Mesenchymal stem cell (in vitro differentiated cells and primary cell): ENCODE measurements around the gene MRPL51.

Experiments used
- DNase-seq: peaks from one replicate; pipeline ENCODE4 v3.0.0-alpha.2; 2013
- H2AFZ ChIP-seq: one replicate; pipeline ENCODE4 v1.6.1; 2013; ENCODE audit warnings: low read depth, mild to moderate bottlenecking, control low read depth, inconsistent platforms, low read length, moderate library complexity
- H2AK5ac ChIP-seq: 2 replicates; pipeline ENCODE4 v1.6.1; 2013; ENCODE audit warnings: low read length, moderate library complexity, mild to moderate bottlenecking, inconsistent platforms; ENCODE audit not compliant: severe bottlenecking
- H2BK120ac ChIP-seq: one replicate; pipeline ENCODE4 v1.6.1; 2013; ENCODE audit warnings: low read depth, mild to moderate bottlenecking, inconsistent platforms, low read length, moderate library complexity
- H2BK12ac ChIP-seq, 2 experiments: one replicate each; pipeline ENCODE4 v1.6.1; 2013; ENCODE audit warnings: inconsistent platforms in 2 of 2, low read length in 2 of 2, mild to moderate bottlenecking in 2 of 2, moderate library complexity in 2 of 2, control low read depth in 1 of 2
- H2BK15ac ChIP-seq: one replicate; pipeline ENCODE4 v1.6.1; 2013; ENCODE audit warnings: mild to moderate bottlenecking, low read depth, inconsistent platforms; ENCODE audit not compliant: poor library complexity, severe bottlenecking
- H2BK5ac ChIP-seq: 2 replicates; pipeline ENCODE4 v1.6.1; 2013; ENCODE audit warnings: low read depth, mild to moderate bottlenecking, low read length, control low read depth, inconsistent platforms; ENCODE audit not compliant: poor library complexity, severe bottlenecking
- H3K14ac ChIP-seq, 2 experiments: one replicate each; pipeline ENCODE4 v1.6.1; 2013; ENCODE audit warnings: inconsistent platforms in 2 of 2, low read length in 2 of 2, control low read depth in 1 of 2, mild to moderate bottlenecking in 1 of 2, moderate library complexity in 1 of 2
- H3K18ac ChIP-seq, 2 experiments: one replicate each; pipeline ENCODE4 v1.6.1; 2013; ENCODE audit warnings: inconsistent platforms in 2 of 2, low read length in 2 of 2, control low read depth in 1 of 2, low read depth in 1 of 2, mild to moderate bottlenecking in 1 of 2
- H3K23ac ChIP-seq, 2 experiments: one replicate each; pipeline ENCODE4 v1.6.1; 2013; ENCODE audit warnings: inconsistent platforms in 2 of 2, low read length in 2 of 2, mild to moderate bottlenecking in 2 of 2, moderate library complexity in 2 of 2, control low read depth in 1 of 2
- H3K27ac ChIP-seq: 2 replicates; pipeline ENCODE4 v1.5.1; 2013; ENCODE audit warnings: mild to moderate bottlenecking, moderate library complexity, low read length, control low read depth, inconsistent platforms; ENCODE audit not compliant: poor library complexity, severe bottlenecking
- H3K27me3 ChIP-seq, 2 experiments: 2 replicates each; pipeline versions ENCODE4 v1.6.1 to v1.7.0; 2013; ENCODE audit warnings: low read length in 2 of 2, mild to moderate bottlenecking in 2 of 2, moderate library complexity in 2 of 2, control low read depth in 1 of 2, inconsistent platforms in 1 of 2; ENCODE audit not compliant: control insufficient read depth in 1 of 2, insufficient read depth in 1 of 2
- H3K36me3 ChIP-seq, 2 experiments: 2 replicates each; pipeline versions ENCODE4 v1.6.1 to v1.7.0; 2013; ENCODE audit warnings: low read length in 2 of 2, control low read depth in 1 of 2, inconsistent platforms in 1 of 2, low read depth in 1 of 2, mild to moderate bottlenecking in 1 of 2; ENCODE audit not compliant: insufficient read depth in 2 of 2, control insufficient read depth in 1 of 2
- H3K4ac ChIP-seq, 2 experiments: one replicate each; pipeline ENCODE4 v1.6.1; 2013; ENCODE audit warnings: inconsistent platforms in 2 of 2, low read length in 2 of 2, mild to moderate bottlenecking in 2 of 2, moderate library complexity in 2 of 2, control low read depth in 1 of 2, low read depth in 1 of 2
- H3K4me1 ChIP-seq: 2 replicates; pipeline ENCODE4 v1.6.1; 2013; ENCODE audit warnings: low read depth, low read length, control low read depth; ENCODE audit not compliant: control insufficient read depth, insufficient read depth
- H3K4me2 ChIP-seq: 2 replicates; pipeline ENCODE4 v1.6.1; 2013; ENCODE audit warnings: low read length, mild to moderate bottlenecking, inconsistent platforms; ENCODE audit not compliant: poor library complexity, severe bottlenecking
- H3K4me3 ChIP-seq, 2 experiments: 2 replicates each; pipeline versions ENCODE4 v1.5.1 to v1.7.0; 2013; ENCODE audit warnings: low read length in 2 of 2, mild to moderate bottlenecking in 2 of 2, control low read depth in 1 of 2, low read depth in 1 of 2; ENCODE audit not compliant: insufficient read depth in 1 of 2
- H3K79me1 ChIP-seq: replicated peaks from 2 replicates; pipeline ENCODE4 v1.6.1; 2013; ENCODE audit warnings: mild to moderate bottlenecking, control low read depth, low read length, inconsistent platforms; ENCODE audit not compliant: poor library complexity, severe bottlenecking
- H3K9ac ChIP-seq: 2 replicates; pipeline ENCODE4 v1.7.0; 2013; ENCODE audit warnings: mild to moderate bottlenecking, low read length, moderate library complexity
- H3K9me3 ChIP-seq: 2 replicates; pipeline ENCODE4 v1.7.0; 2013; ENCODE audit warnings: mild to moderate bottlenecking, low read length; ENCODE audit not compliant: control insufficient read depth
- H4K8ac ChIP-seq: one replicate; pipeline ENCODE4 v1.6.1; 2013; ENCODE audit warnings: inconsistent platforms, mild to moderate bottlenecking, low read length, moderate library complexity
- H4K91ac ChIP-seq: one replicate; pipeline ENCODE4 v1.6.1; 2013; ENCODE audit warnings: mild to moderate bottlenecking, low read length, inconsistent platforms
- WGBS: methylation state at CpG from one replicate; pipeline ENCODE4 v1.1.7; 2013; ENCODE audit warnings: mixed read lengths; 5-methylcytosine and 5-hydroxymethylcytosine counted together

Gene MRPL51

GRCh38 chr12:6466184-6466573 lies 26.9 kb downstream of the MRPL51 start:
- 88% methylated on average over 4 of the region's 5 CpGs for WGBS

DNA sequence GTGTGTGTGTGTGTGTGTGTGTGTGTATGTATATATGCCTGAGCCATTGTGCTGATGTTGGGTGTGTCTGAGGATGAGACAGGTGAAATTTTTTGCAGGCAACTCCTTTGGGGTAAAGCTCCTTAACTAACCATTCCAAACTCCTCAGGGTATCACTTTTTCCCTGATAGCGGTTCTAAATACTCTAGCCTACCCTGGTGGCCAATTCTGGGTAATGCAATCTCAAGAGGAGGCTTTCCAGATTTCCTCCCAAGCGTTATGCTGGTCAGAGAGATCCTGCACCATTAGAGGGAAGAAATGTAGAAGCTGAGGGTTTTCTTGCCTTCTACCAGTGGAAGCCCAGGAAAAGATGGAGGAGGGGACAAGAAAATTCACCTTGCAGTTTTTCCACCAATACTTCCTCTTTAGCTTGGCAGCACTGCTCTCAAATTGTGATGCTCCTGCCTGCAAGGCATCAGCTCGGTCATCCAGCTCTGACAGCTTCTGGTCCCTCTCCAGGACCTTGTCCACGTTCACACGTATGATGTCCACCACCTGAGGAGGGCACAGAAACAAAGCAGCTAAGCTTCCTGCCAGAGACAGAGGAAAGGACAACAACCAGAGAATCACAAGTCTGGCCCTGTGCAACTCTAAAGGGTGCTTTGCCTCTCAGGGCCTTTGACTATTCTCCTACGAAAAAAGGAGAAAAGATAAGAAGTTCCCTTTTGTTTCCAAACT lies 27.4 kb downstream of the MRPL51 start:
- Histone ChIP-seq H3K4me3 (no peak overlapping the region), H3K9ac (no peak overlapping the region), H2AK5ac (no peak overlapping the region), H4K8ac (peak overlapping the region; percentile 28), H3K4ac (peak overlapping the region in 1 of 2 experiments; percentile 25), H3K14ac (no peak overlapping the region), H3K27ac (no peak overlapping the region), H3K4me1 (peaks cover 4% of the 10 kb centered on the region), H2BK5ac (no peak overlapping the region), H4K91ac (no peak overlapping the region), H3K18ac (no peak overlapping the region), H3K23ac (no peak overlapping the region), H2AFZ (no peak overlapping the region), H3K79me1 (peaks cover 24% of the 10 kb centered on the region), H3K9me3 (no peaks in the 10 kb centered on the region), H3K27me3 (no peaks in the 10 kb centered on the region), H2BK15ac (no peak overlapping the region), H3K36me3 (peaks cover 44 to 58% of the 10 kb centered on the region in 2 experiments), H3K4me2 (no peak overlapping the region), H2BK120ac (no peak overlapping the region), H2BK12ac (no peak overlapping the region)
- 70% methylated on average over 6 of the region's 6 CpGs for WGBS
- peak; percentile 78 for DNase-seq

More at GRCh38 chr12:6466184-6466573, 26.9 kb downstream of the MRPL51 start:
- Histone ChIP-seq H3K4me2 (no peak overlapping the region), H3K9ac (no peak overlapping the region), H2BK5ac (no peak overlapping the region), H3K36me3 (peaks cover 38 to 52% of the 10 kb centered on the region in 2 experiments), H3K18ac (no peak overlapping the region), H2BK120ac (no peak overlapping the region), H3K14ac (no peak overlapping the region), H3K9me3 (no peaks in the 10 kb centered on the region), H2BK15ac (no peak overlapping the region), H4K91ac (no peak overlapping the region), H4K8ac (no peak overlapping the region), H3K23ac (no peak overlapping the region), H3K4me1 (peaks cover 6% of the 10 kb centered on the region), H3K4ac (no peak overlapping the region), H2AK5ac (peak overlapping the region; percentile 41), H3K27ac (no peak overlapping the region), H2BK12ac (no peak overlapping the region), H3K79me1 (peaks cover 22% of the 10 kb centered on the region), H3K27me3 (no peaks in the 10 kb centered on the region), H2AFZ (no peak overlapping the region), H3K4me3 (no peak overlapping the region)
- no peak for DNase-seq

DNA sequence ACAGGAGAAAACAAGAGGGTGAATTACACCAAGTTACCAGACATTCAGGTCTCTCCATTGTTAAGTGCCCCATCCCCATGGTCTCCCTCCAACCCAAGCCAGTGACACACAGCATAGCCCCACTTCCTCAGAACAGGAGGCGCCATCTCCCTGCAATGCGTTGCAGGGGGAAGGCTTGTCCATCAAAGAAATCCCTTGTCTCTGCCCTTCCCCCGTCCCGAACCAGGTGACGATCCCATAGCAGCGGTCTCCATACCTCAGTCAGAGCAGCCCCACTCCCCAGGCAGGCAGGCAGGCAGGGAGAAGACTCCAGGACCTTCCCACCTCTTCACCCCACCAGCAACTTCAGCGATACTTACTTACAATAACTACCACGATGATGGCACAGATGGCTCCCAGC lies 28.5 kb downstream of the MRPL51 start:
- Histone ChIP-seq H3K9me3 (no peaks in the 10 kb centered on the region), H3K18ac (no peak overlapping the region), H3K14ac (no peak overlapping the region), H2BK15ac (no peak overlapping the region), H3K27ac (no peak overlapping the region), H2BK12ac (no peak overlapping the region), H3K4me3 (no peak overlapping the region), H4K91ac (no peak overlapping the region), H2AFZ (no peak overlapping the region), H3K4me1 (peaks cover 4% of the 10 kb centered on the region), H2BK120ac (no peak overlapping the region), H3K27me3 (no peaks in the 10 kb centered on the region), H2AK5ac (no peak overlapping the region), H2BK5ac (no peak overlapping the region), H3K79me1 (peaks cover 24% of the 10 kb centered on the region), H3K9ac (peak overlapping the region; percentile 16), H3K36me3 (peaks cover 45 to 67% of the 10 kb centered on the region in 2 experiments), H4K8ac (no peak overlapping the region), H3K4me2 (no peak overlapping the region), H3K4ac (no peak overlapping the region), H3K23ac (no peak overlapping the region)
- no peak for DNase-seq
- over 99% methylated on average over 8 of the region's 8 CpGs for WGBS

DNA sequence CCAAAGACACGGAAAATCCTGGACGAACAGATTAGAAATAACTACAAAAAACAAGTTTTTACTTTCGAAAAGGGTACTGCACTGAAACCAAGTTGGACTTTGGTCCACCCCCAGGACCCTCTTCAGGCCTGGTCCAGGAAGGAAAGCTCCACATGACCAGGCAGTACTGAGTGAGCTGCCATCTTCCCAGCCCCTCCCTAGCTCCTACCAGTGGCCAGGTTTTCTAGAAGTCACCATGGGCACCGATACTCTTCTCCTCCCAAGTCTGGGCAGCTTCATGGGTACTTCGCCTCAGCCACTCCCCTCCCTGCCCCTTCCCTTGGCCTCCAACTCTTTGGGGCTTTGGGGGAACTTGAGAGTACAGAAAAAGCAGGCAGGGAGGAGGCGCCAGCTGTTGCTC lies 29.2 kb downstream of the MRPL51 start:
- Histone ChIP-seq H3K4me1 (peaks cover 1% of the 10 kb centered on the region), H2BK120ac (no peak overlapping the region), H3K4me2 (no peak overlapping the region), H3K27ac (no peak overlapping the region), H4K8ac (no peak overlapping the region), H3K4ac (no peak overlapping the region), H2AK5ac (no peak overlapping the region), H3K4me3 (no peak overlapping the region), H2AFZ (no peak overlapping the region), H3K79me1 (peaks cover 21% of the 10 kb centered on the region), H3K9ac (no peak overlapping the region), H3K27me3 (no peaks in the 10 kb centered on the region), H3K36me3 (peaks cover 47 to 74% of the 10 kb centered on the region in 2 experiments), H4K91ac (no peak overlapping the region), H3K18ac (no peak overlapping the region), H2BK12ac (no peak overlapping the region), H3K9me3 (no peaks in the 10 kb centered on the region), H3K23ac (no peak overlapping the region), H2BK15ac (no peak overlapping the region), H3K14ac (no peak overlapping the region), H2BK5ac (no peak overlapping the region)
- DNase-seq, result no peak
- 89% methylated on average over 4 of the region's 6 CpGs for WGBS
